ENCODE measurements around the gene CCDC187. TPM values are rescaled to one million over a fixed set of nuclear protein-coding genes. Genes with fewer than 3 reads are reported as not detected.

CCDC187 gene
- total and polyA plus RNA-seq, 4 donors = 2.0 to 16.8 (median 6.8) TPM

- Histone ChIP-seq H3K36me3 (ENCODE audit: control insufficient read depth in 4 of 4, insufficient read depth in 4 of 4, low read length in 4 of 4) (peaks cover 0 to 11% (median 5%) of the 10 kb centered on the region in 4 donors), H3K4me1 (ENCODE audit: control insufficient read depth in 5 of 5, insufficient read depth in 5 of 5, low read length in 5 of 5) (peaks cover 2 to 28% (median 8%) of the 10 kb centered on the region in 5 donors), H3K27me3 (ENCODE audit: control insufficient read depth in 3 of 3, insufficient read depth in 3 of 3, low read length in 2 of 3) (no peaks in the 10 kb centered on the region), H3K4me3 (no peak overlapping the region), H3K9me3 (ENCODE audit: control insufficient read depth in 4 of 4, insufficient read depth in 3 of 4, low read length in 3 of 4) (no peaks in the 10 kb centered on the region), H3K27ac (ENCODE audit: low read depth in 1 of 2, low read length in 1 of 2) (no peak overlapping the region), H3K9ac (ENCODE audit: insufficient read depth in 1 of 2, low read length in 2 of 2) (no peak overlapping the region)
- TF ChIP-seq CTCF (IDR thresholded peaks at IDR 0.05; ENCODE audit: control extremely low read depth, extremely low read depth) = no peak
- ATAC-seq (ENCODE audit: insufficient read depth, low FRiP score) (no peak), DNase-seq (no peak)
- WGBS, 2 donors = 87 to 93% methylated on average over 46 of the region's 46 CpGs
These were observed 27.9 kb upstream of the CCDC187 start for GRCh38 chr9:136331556-136332481.

GRCh38 chr9:136331030-136331429 is 27.1 kb upstream of the CCDC187 start:
- peaks cover 0 to 5% (median 2%) of the 10 kb centered on the region in 4 donors for H3K36me3 ChIP-seq (ENCODE audit: control insufficient read depth in 4 of 4, insufficient read depth in 4 of 4, low read length in 4 of 4)
- H3K27me3 ChIP-seq (ENCODE audit: control insufficient read depth in 3 of 3, insufficient read depth in 3 of 3, low read length in 2 of 3) = no peaks in the 10 kb centered on the region
- DNase-seq (no peak), ATAC-seq (ENCODE audit: insufficient read depth, low FRiP score) (no peak)
- H3K27ac ChIP-seq (ENCODE audit: low read depth in 1 of 2, low read length in 1 of 2) = no peak overlapping the region
- TF ChIP-seq CTCF (IDR thresholded peaks at IDR 0.05; ENCODE audit: control extremely low read depth, extremely low read depth) = no peak
- H3K9me3 ChIP-seq (ENCODE audit: control insufficient read depth in 4 of 4, insufficient read depth in 3 of 4, low read length in 3 of 4) = no peaks in the 10 kb centered on the region
- no peak overlapping the region for H3K4me3 ChIP-seq
- 86 to 97% methylated on average over 15 of the region's 15 CpGs for WGBS, 2 donors
- H3K9ac ChIP-seq (ENCODE audit: insufficient read depth in 1 of 2, low read length in 2 of 2) = no peak overlapping the region
- peaks cover 4 to 36% (median 10%) of the 10 kb centered on the region in 5 donors for H3K4me1 ChIP-seq (ENCODE audit: control insufficient read depth in 5 of 5, insufficient read depth in 5 of 5, low read length in 5 of 5)

GRCh38 chr9:136330406-136330990 is 26.6 kb upstream of the CCDC187 start:
- Histone ChIP-seq H3K9me3 (ENCODE audit: control insufficient read depth in 4 of 4, insufficient read depth in 3 of 4, low read length in 3 of 4) (no peaks in the 10 kb centered on the region), H3K36me3 (ENCODE audit: control insufficient read depth in 4 of 4, insufficient read depth in 4 of 4, low read length in 4 of 4) (peaks cover 0 to 5% (median 2%) of the 10 kb centered on the region in 4 donors), H3K27ac (ENCODE audit: low read depth in 1 of 2, low read length in 1 of 2) (no peak overlapping the region), H3K27me3 (ENCODE audit: control insufficient read depth in 3 of 3, insufficient read depth in 3 of 3, low read length in 2 of 3) (no peaks in the 10 kb centered on the region), H3K9ac (ENCODE audit: insufficient read depth in 1 of 2, low read length in 2 of 2) (no peak overlapping the region), H3K4me3 (no peak overlapping the region), H3K4me1 (ENCODE audit: control insufficient read depth in 5 of 5, insufficient read depth in 5 of 5, low read length in 5 of 5) (peaks cover 7 to 42% (median 15%) of the 10 kb centered on the region in 5 donors)
- DNase-seq = no peak
- WGBS, 2 donors = 86 to 90% methylated on average over 14 of the region's 14 CpGs
- TF ChIP-seq CTCF (IDR thresholded peaks at IDR 0.05; ENCODE audit: control extremely low read depth, extremely low read depth) = no peak
- no peak for ATAC-seq (ENCODE audit: insufficient read depth, low FRiP score)
